Erythroblast (primary cell): ENCODE results near the gene C2orf81.
"Not testable (repeated sequence)": the region's sequence is repeated elsewhere in the genome, so short reads cannot be mapped to it uniquely, and the experiment has no call there.

ENCODE experiments used
- DNase-seq, 2 experiments: peaks; one replicate each; lab custom pipeline; 2025; lab: John Stamatoyannopoulos, UW
- GATA1 ChIP-seq: IDR thresholded peaks from 2 replicates; pipeline ENCODE4 v1.6.1; 2011; ENCODE audit warnings: low read depth, mild to moderate bottlenecking, control low read depth, low read length, moderate library complexity
- POLR2A ChIP-seq: IDR thresholded peaks from 2 replicates; pipeline ENCODE4 v1.6.1; 2011; ENCODE audit warnings: mild to moderate bottlenecking, low read length

Gene C2orf81

GRCh38 chr2:74454654-74455511 is 33.5 kb upstream of the C2orf81 start, which contains the start of gene INO80B:
Gene INO80B, plus strand, starts transcription at chr2:74455087. Its CDS starts 30 bp downstream, at chr2:74455117.
- TF ChIP-seq GATA1 (no peak), POLR2A (peak; percentile 70)
- DNase-seq, result peak; percentile 99

DNA sequence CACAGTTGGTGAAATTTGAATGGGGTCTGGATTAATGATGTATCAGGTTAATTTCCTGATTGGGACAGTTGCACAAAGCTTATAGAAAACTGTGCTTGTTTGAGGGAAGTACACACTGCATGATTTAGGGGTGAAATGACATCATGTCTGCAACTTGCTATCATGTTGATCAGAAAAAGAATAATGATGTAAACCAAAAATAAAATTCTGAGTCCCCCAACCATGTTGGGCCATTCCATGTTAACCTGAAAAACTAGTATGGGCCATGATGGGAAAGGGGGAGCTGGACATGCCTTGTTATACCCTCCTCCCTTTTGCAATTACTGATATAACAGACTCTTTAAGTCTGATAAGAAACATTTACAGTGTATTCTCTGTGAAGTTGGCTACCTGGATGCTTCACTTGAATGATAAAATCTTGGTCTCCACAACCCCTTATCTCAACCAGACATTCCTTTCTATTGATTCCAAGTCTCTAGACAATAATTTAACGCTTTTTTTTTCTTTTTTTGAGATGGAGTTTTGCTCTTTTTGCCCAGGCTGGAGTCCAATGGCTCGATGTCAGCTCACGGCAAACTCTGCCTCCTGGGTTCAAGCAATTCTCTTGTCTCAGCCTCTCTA is 29.3 kb upstream of the C2orf81 start:
- TF ChIP-seq GATA1 (no peak), POLR2A (no peak)

GRCh38 chr2:74448771-74449170 is 27.4 kb upstream of the C2orf81 start:
- TF ChIP-seq GATA1, result no peak
- no peak for TF ChIP-seq POLR2A
- DNase-seq, result no peak

More for the DNA sequence above, 29.3 kb upstream of the C2orf81 start:
- no peak for DNase-seq

DNA sequence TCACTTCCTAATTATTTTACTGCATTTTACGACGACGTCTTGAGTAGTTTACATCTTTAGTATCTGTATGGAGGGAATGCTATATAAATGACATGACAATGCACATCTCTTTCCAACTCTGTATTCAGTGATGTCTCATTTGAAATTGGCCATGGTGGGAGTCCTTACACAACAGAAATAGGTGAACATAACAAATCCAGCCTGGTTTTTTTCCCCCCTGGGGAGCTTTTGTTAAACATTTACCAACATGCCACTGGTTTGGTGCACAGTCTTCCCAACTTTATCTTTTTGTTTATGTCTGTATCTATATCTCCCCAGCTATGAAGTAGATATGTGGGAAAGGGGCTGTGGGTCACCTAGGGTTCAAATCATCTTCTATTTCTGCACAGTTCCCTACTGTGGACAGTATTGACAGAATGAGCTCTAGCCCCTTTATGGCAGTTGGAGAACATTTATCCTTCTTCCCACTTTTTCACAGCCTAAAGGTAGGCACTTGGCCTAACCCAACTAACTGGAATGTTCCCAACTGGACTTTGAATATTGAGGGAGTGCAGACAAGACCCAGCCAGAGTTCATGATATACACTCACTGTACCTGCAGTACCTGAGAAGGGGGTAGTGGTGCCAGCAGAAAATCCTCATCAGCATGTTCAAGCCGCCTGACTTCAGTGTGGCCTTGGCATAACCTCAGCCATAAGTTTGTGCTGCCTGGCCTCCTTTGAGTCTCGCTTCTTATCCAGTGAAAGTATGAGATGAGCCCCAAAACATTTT is 26.0 kb upstream of the C2orf81 start:
- TF ChIP-seq GATA1 (no peak), POLR2A (no peak)
- no peak for DNase-seq

DNA sequence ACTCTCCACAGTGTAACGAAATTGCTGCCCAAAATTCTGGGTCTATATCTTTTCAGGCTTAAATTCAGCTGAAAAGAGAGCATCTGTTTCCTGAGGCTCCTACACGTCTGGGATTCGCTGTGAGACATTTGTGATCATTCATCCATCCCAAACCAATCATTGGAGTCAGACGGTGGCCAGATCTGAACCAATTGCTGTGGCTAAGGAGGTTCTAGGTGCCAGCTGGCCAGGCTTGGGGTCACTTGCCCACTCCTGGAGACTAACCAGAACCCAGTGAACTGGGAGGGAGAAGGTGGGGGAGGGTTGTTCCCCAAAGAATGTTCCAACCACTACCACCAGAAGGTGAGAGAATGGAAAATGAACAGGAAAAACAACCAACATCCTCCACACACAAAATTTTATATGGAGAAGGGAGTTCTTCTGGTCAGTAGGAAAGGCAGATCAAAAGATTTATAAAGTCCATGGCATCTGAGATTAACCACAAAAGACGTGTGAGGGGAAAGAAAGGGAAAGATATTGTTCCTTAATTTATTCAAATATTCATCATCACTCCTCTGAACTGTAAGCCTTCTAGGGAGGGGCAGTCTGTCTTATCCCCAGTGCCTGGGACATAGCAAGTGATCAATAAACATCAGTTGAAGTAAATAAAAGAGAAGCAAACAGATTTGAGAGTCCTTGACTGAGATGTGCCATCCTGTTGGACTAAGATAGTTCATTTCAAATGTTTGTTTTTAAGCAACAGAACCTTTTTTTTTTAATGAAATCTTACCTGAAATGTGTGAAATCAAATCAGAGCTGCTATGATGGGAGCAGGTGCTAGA is 23.3 kb upstream of the C2orf81 start:
- TF ChIP-seq GATA1, result no peak
- TF ChIP-seq POLR2A, result no peak
- DNase-seq, result no peak

DNA sequence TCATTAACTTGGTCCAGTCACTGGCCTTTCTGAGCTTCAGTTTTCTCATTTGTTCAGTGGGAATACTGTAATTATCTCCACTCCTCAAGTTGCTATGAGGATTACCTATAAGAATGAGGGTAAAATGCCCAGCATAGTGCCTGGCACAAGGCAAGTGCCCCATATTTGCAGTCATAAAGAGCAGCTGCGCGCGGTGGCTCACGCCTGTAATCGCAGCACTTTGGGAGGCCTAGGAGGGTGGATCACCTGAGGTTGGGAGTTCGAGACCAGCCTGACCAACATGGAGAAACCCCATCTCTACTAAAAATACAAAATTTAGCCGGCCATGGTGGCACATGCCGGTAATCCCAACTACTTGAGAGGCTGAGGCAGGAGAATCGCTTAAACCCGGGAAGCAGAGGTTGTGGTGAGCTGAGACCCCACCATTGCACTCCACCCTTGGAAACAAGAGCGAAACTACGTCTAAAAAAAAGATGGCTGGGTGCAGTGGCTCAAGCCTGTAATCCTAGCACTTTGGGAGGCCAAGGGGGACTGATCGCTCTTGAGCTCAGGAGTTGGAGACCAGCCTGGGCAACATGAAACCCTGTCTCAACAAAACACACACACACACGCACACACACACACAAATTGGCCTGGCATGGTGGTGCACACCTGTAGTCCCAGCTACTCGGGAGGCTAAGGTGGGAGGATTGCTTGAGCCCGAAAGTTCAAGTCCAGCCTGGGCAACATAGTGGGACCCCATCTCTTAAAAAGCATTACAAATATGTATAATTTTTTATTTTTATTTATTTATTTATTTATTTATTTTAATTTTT is 21.3 kb upstream of the C2orf81 start:
- not testable (repeated sequence) for DNase-seq

- TF ChIP-seq GATA1 (no peak), POLR2A (no peak)
- DNase-seq, result no peak
Observed at GRCh38 chr2:74441690-74442482, 20.5 kb upstream of the C2orf81 start, which contains the start of gene RTKN. Gene RTKN, minus strand, starts transcription at chr2:74441937. Its CDS starts 121 bp downstream, at chr2:74441816.

DNA sequence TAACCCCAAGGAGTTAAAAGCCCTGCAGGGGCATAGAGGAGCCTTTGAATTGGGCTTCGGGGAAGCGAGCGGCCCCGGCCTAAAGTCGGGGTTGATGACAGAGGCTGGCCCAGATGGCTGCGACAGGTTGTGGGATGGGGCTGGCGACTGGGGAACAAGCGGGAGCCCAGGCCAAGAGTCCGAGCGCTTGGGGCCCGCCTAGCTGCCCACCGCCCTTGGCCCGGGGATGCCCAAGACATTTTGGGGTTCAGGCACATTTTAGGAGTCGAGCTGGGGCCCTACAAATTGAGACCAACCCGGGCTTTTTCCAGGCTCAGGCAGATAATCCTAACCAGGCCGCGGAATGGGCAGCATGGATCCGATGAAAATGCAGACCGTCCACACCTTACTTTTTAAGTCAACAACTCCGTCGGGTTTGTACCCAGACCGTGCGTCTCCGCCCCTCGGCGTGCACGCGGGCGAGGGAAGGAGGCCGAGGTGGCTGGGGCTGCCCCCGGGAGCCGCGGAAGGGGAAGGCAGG is 19.8 kb upstream of the C2orf81 start:
- no peak for TF ChIP-seq POLR2A
- TF ChIP-seq GATA1, result no peak
- no peak for DNase-seq

DNA sequence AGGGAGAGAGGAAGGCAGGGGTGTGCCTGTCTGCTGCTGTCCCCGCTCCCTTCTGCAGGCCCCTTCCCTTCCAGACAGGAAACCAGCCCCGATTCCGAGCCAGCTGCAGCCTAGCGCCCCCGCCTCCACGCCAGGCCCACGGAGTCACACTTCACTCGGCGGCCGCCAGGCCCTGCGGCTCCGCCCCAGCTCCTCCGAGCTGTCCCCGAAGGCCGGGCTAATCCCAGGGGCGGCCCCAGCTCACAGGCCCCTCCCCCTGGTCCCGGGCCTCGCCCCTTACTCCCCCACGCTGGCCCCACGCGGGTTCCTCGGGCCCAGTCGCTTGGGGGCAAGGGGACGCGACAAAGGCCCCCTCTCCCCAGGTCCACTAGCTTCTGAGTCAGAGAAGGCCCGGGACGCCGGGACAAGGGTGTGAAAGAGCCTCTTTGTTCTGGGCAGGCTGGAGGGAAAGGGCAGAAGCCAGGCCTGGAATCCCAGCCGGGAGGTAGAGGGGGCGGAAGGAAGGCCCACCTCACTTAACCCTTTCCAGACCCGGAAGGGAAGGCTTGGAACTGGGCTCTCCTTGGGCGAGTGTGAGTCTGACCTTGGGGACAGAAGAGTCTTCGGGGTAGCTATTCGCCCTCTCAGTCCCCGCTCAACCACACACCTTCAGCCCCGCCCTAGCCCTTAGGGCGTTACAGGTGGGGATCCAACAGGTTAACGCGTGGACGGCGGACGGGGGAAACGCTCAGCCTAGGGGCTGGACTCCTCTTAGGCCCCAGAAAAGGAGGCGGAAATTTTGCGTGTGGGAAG is 19.2 kb upstream of the C2orf81 start:
- peak; percentile 42 to 53 for DNase-seq
- TF ChIP-seq POLR2A (no peak), GATA1 (no peak)

DNA sequence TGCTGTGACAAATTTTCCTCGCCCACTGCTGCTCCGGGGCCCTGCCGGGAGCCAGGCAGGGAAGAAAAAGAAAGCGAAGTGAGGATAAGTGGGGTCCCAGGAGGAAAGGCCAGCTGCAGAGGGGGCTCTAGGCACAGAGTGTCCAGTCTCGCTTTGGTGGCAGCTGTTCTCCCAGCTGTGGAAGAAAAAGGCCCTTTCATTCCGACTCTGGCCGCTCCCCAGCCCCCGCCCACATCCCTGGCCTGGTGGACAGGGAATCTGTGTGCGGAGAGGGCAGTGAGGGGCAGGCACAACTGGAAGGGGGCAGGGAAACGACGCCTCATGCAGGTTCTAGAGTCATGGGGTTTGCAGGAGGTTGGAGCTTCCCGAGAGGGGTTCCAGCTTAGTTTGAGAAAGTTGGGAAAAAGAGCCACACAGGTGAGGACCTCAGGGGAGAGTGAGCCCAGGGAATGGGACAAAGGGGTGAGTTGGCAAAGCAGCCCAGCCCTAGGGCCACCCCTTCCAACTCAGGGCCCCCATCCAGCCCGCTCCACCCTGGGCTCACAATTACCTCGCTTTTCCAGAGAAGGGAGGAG is 18.5 kb upstream of the C2orf81 start:
- no peak for DNase-seq
- TF ChIP-seq GATA1, result no peak
- no peak for TF ChIP-seq POLR2A
